ENCODE data around the gene DRD2. TPM values are rescaled to one million over a fixed set of nuclear protein-coding genes. Genes with fewer than 3 reads are reported as not detected.

The DRD2 gene
- total and polyA plus RNA-seq, 2 donors (not counting 3 experiments of a cell fraction or from before 2014, with no cell fraction given): not detected

DNA sequence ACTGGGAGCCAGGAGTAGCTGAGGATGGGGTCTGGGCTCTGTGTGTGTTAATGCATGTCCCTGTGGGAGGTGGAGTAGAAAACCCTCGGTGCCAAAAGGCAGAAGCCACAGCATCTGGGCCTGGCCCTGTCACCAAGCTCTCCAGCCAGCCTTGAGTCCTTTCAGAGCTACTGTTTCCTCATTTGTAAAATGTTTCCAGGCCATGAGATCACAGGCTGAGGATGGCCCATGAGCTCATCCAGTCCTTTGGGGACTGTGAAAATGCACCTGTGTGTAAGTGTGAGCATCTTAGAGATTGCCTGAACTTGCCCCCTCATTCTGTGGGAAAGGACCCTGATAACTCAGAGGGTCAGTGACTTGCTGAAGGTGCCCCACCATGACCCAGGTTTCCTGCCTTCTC lies 78.5 kb downstream of the DRD2 start:
- POLR2A ChIA-PET: no interaction called here

More for the DNA sequence above, 78.5 kb downstream of the DRD2 start:
- no peaks in the 10 kb centered on the region for H3K36me3 ChIP-seq (ENCODE audit: control insufficient read depth in 2 of 2, extremely low read depth in 1 of 2, insufficient read depth in 2 of 2, low read length in 2 of 2)
- no peak overlapping the region for H3K4me3 ChIP-seq (replicated peaks in 1 of 3; ENCODE audit: insufficient read depth in 1 of 3, low read depth in 1 of 3, low read length in 3 of 3)
- H3K27ac ChIP-seq (ENCODE audit: insufficient read depth, low read depth, low read length): no peak overlapping the region
- H3K9ac ChIP-seq (replicated peaks; ENCODE audit: extremely low read depth, insufficient read depth, low read length): no peak overlapping the region
- no peak for FAIRE-seq
- H3K4me2 ChIP-seq (ENCODE audit: insufficient read depth, low read length): no peak overlapping the region
- no peak overlapping the region for H2AFZ ChIP-seq (ENCODE audit: low read depth, low read length)
- CTCF ChIA-PET: interaction anchor here (0.9 kb wide), 1 partner anchor 107 kb away, joined by 3 read pairs; no protein-coding TSS in a partner anchor
- no peak for TF ChIP-seq MYC (IDR thresholded peaks at IDR 0.05; ENCODE audit: low read depth, low read length)
- TF ChIP-seq, protein P1, sequence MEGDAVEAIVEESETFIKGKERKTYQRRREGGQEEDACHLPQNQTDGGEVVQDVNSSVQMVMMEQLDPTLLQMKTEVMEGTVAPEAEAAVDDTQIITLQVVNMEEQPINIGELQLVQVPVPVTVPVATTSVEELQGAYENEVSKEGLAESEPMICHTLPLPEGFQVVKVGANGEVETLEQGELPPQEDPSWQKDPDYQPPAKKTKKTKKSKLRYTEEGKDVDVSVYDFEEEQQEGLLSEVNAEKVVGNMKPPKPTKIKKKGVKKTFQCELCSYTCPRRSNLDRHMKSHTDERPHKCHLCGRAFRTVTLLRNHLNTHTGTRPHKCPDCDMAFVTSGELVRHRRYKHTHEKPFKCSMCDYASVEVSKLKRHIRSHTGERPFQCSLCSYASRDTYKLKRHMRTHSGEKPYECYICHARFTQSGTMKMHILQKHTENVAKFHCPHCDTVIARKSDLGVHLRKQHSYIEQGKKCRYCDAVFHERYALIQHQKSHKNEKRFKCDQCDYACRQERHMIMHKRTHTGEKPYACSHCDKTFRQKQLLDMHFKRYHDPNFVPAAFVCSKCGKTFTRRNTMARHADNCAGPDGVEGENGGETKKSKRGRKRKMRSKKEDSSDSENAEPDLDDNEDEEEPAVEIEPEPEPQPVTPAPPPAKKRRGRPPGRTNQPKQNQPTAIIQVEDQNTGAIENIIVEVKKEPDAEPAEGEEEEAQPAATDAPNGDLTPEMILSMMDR (IDR thresholded peaks at IDR 0.05; ENCODE audit: extremely low read depth in 1 of 2, insufficient read depth in 1 of 2, low read depth in 1 of 2, low read length in 2 of 2): no peak
- no peak for TF ChIP-seq POLR2A (IDR thresholded peaks at IDR 0.05; ENCODE audit: low read depth, low read length)
- no peak for TF ChIP-seq GATA2 (IDR thresholded peaks at IDR 0.05; ENCODE audit: insufficient read depth, insufficient read length, low read depth, low read length)
- TF ChIP-seq, protein P2, sequence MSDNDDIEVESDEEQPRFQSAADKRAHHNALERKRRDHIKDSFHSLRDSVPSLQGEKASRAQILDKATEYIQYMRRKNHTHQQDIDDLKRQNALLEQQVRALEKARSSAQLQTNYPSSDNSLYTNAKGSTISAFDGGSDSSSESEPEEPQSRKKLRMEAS (IDR thresholded peaks at IDR 0.05; ENCODE audit: insufficient read depth, insufficient read length): no peak
- TF ChIP-seq POLR2AphosphoS5 (IDR thresholded peaks at IDR 0.05; ENCODE audit: insufficient read depth, low read depth, low read length): no peak
- no peak for TF ChIP-seq FOS (IDR thresholded peaks at IDR 0.05; ENCODE audit: borderline replicate concordance, insufficient read depth, low read length)
- no peak for TF ChIP-seq EZH2 (IDR thresholded peaks at IDR 0.05; ENCODE audit: borderline replicate concordance, low read depth, low read length, severe bottlenecking)
- no peaks in the 10 kb centered on the region for H3K79me2 ChIP-seq (ENCODE audit: control insufficient read depth, insufficient read depth, low read length)
- no peaks in the 10 kb centered on the region for H4K20me1 ChIP-seq (replicated peaks; ENCODE audit: control insufficient read depth, extremely low read depth, insufficient read depth, low read length)
- no peaks in the 10 kb centered on the region for H3K27me3 ChIP-seq (ENCODE audit: control insufficient read depth in 2 of 2, insufficient read depth in 2 of 2, low read length in 2 of 2)
- no peaks in the 10 kb centered on the region for H3K9me1 ChIP-seq (replicated peaks; ENCODE audit: control insufficient read depth, extremely low read depth, insufficient read depth, low read length)
- BruUV-seq (replicated peaks): no TSS peak
- intact Hi-C loops (cut with micrococcal nuclease) (no loop called here), dilution Hi-C loops (cut with MboI; ENCODE audit: extremely low pct_ligation_motif_present, low sequenced_read_pairs) (no loop called here)
- no peak for DNase-seq (ENCODE audit: low read depth, low spot score)
- no peaks in the 10 kb centered on the region for H3K4me1 ChIP-seq (ENCODE audit: control insufficient read depth, extremely low read depth, insufficient read depth, low read length)
- no peaks in the 10 kb centered on the region for H3K9me3 ChIP-seq (replicated peaks; ENCODE audit: control insufficient read depth, insufficient read depth, low read length)

All from endothelial cell of umbilical vein (primary cell).